Measurements from ENCODE around the gene ZNF563. TPM values are rescaled to one million over a fixed set of nuclear protein-coding genes. Genes with fewer than 3 reads are reported as not detected.

The ZNF563 gene
- total RNA-seq, 1 donor from 2014 or later = 4.5 TPM

DNA sequence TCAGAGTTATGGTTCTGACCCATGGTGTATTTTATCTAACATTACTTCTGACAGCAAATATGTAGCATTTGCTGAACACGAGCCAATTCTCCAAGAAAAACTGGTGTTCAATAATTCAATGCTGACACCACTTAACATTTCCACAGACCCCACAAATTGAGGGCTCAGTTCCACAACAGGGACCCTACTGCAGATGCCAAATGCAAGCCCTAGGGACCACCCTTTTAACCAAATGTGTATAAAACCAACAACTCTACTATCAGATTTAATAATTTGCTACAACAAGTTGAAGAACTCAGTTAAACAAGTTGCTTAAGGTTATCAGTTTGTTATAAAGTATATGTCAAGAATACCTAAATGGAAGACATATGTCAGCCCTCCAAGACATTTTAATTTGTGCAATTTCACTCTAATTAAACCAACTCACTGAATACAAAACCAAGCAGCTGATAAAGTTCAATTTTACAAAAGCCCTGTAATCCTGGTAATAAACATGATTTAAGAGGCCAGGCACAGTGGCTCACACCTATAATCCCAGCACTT lies 45.4 kb downstream of the ZNF563 start:
- TF ChIP-seq, protein P1, sequence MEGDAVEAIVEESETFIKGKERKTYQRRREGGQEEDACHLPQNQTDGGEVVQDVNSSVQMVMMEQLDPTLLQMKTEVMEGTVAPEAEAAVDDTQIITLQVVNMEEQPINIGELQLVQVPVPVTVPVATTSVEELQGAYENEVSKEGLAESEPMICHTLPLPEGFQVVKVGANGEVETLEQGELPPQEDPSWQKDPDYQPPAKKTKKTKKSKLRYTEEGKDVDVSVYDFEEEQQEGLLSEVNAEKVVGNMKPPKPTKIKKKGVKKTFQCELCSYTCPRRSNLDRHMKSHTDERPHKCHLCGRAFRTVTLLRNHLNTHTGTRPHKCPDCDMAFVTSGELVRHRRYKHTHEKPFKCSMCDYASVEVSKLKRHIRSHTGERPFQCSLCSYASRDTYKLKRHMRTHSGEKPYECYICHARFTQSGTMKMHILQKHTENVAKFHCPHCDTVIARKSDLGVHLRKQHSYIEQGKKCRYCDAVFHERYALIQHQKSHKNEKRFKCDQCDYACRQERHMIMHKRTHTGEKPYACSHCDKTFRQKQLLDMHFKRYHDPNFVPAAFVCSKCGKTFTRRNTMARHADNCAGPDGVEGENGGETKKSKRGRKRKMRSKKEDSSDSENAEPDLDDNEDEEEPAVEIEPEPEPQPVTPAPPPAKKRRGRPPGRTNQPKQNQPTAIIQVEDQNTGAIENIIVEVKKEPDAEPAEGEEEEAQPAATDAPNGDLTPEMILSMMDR (IDR thresholded peaks at IDR 0.05; ENCODE audit: borderline replicate concordance) = no peak
- Histone ChIP-seq H3K27ac (replicated peaks) (peak overlapping the region; percentile 4), H3K4me1 (peaks cover 57% of the 10 kb centered on the region), H3K36me3 (peaks cover 17% of the 10 kb centered on the region), H3K4me3 (no peak overlapping the region), H3K27me3 (ENCODE audit: low read depth) (no peaks in the 10 kb centered on the region), H3K9me3 (replicated peaks) (no peaks in the 10 kb centered on the region)
- intact Hi-C loops (cut with micrococcal nuclease) = no loop called here
- DNase-seq = no peak

DNA sequence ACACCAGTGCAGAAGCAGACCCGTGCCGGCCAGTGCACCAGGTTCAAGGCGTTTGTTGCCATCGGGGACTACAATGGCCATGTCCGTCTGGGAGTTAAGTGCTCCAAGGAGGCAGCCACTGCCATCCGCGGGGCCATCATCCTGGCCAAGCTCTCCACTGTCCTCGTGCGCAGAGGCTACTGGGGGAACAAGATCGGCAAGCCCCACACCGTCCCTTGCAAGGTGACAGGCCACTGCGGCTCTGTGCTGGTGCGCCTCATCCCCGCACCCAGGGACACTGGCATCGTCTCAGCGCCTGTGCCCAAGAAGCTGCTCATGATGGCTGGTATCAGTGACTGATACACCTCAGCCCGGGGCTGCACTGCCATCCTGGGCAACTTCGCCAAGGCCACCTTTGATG lies 48.8 kb downstream of the ZNF563 start:
- H3K27ac ChIP-seq (replicated peaks) = no peak overlapping the region
- intact Hi-C loops (cut with micrococcal nuclease) = no loop called here
- H3K4me1 ChIP-seq = peaks cover 41% of the 10 kb centered on the region
- H3K36me3 ChIP-seq = peaks cover 17% of the 10 kb centered on the region
- H3K9me3 ChIP-seq (replicated peaks) = peaks cover 4% of the 10 kb centered on the region
- TF ChIP-seq, protein P1 (IDR thresholded peaks at IDR 0.05; ENCODE audit: borderline replicate concordance) = no peak
- no peaks in the 10 kb centered on the region for H3K27me3 ChIP-seq (ENCODE audit: low read depth)
- H3K4me3 ChIP-seq = no peak overlapping the region
- no peak for DNase-seq

DNA sequence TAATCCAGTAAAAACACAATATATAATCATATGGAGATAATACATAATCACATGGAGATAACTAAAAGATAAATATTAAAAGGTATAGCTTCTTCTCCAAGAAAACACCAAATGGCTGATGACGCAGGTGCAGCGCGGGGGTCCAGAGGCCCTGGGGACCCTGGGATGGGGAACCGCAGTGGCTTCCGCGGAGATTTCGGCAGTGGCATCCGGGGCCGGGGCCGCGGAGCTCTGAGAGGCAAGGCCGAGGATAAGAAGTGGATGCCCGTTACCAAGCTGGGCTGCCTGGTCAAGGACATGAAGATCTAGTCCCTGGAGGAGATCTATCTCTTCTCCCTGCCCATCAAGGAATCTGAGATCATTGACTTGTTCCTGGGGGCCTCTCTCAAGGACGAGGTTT lies 49.2 kb downstream of the ZNF563 start:
- Histone ChIP-seq H3K27me3 (ENCODE audit: low read depth) (no peaks in the 10 kb centered on the region), H3K4me3 (no peak overlapping the region), H3K4me1 (peaks cover 40% of the 10 kb centered on the region), H3K36me3 (peaks cover 17% of the 10 kb centered on the region), H3K27ac (replicated peaks) (no peak overlapping the region), H3K9me3 (replicated peaks) (peaks cover 6% of the 10 kb centered on the region)
- no peak for DNase-seq
- TF ChIP-seq, protein P1 (IDR thresholded peaks at IDR 0.05; ENCODE audit: borderline replicate concordance) = no peak
- intact Hi-C loops (cut with micrococcal nuclease) = no loop called here

DNA sequence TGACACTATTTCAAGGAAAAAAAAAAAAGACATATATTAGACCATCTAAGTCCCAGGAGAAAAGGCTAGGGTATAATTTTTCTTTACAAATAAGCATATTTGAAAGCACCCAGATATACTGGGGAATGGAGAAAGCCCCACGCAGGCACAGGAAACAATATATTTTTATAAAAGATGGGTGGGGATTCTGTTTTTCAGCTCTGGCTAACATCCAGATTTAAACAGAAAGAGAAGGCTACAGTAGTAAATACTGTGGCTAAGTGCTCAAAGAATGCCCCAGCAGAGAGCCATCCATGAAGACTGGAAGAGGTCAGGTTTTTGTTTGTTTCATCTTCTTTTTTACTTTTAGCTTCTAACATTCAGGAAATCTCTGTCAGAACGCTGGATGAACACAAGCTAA lies 54.7 kb downstream of the ZNF563 start:
- H3K4me3 ChIP-seq = no peak overlapping the region
- H3K27me3 ChIP-seq (ENCODE audit: low read depth) = no peaks in the 10 kb centered on the region
- H3K36me3 ChIP-seq = peaks cover 50% of the 10 kb centered on the region
- TF ChIP-seq, protein P1 (IDR thresholded peaks at IDR 0.05; ENCODE audit: borderline replicate concordance) = no peak
- DNase-seq = no peak
- peaks cover 60% of the 10 kb centered on the region for H3K9me3 ChIP-seq (replicated peaks)
- H3K4me1 ChIP-seq = peaks cover 30% of the 10 kb centered on the region
- intact Hi-C loops (cut with micrococcal nuclease) = no loop called here
- H3K27ac ChIP-seq (replicated peaks) = no peak overlapping the region

DNA sequence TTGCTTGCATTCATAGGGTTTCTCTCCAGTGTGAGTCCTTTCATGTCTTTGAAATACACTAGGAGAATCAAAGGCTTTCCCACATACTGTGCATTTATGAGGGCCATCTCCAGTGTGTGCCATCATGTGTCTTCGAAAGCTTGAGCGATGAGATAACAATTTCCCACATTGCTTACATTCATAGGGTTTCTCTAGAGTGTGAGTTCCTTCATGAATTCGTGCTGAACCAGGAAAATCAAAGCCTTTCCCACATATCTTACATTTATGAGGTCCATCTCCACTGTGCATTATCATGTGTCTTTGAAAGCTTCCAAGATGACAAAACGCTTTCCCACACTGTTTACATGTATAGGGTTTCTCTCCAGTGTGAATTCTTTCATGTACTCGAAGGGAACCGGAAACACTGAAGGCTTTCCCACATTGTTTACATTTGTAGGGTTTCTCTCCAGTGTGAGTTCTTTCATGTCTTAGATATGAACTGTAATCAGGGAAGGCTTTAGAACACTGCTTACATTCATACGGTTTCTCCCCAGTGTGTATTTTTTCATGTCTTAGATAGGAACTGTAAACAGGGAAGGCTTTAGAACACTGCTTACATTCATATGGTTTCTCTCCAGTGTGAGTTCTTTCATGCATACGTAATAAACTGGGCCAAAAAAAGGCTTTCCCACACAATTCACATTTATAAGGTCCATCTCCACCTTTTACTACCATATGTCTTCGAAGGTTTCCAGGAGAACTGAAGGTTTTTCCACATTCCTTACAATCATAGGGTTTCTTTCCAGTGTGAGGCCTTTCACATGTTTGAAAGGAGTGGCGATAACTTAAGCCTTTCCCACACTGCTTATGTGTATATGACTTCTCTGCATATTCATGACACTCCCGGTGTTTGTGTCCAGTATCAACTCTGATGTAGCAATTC lies 60.2 kb downstream of the ZNF563 start:
- no peak overlapping the region for H3K4me3 ChIP-seq
- H3K36me3 ChIP-seq = peaks cover 96% of the 10 kb centered on the region
- H3K9me3 ChIP-seq (replicated peaks) = peaks cover 100% of the 10 kb centered on the region

More for the DNA sequence above, 60.2 kb downstream of the ZNF563 start:
- intact Hi-C loops (cut with micrococcal nuclease) = no loop called here
- peaks cover 1% of the 10 kb centered on the region for H3K4me1 ChIP-seq
- TF ChIP-seq, protein P1 (IDR thresholded peaks at IDR 0.05; ENCODE audit: borderline replicate concordance) = no peak
- no peak for DNase-seq
- H3K27me3 ChIP-seq (ENCODE audit: low read depth) = no peaks in the 10 kb centered on the region
- H3K27ac ChIP-seq (replicated peaks) = no peak overlapping the region
